ENCODE measurements around the gene CNIH3.

The CNIH3 gene

GRCh38 chr1:224749916-224750315 lies 133.8 kb downstream of the CNIH3 start:
- no peak for DNase-seq

GRCh38 chr1:224751624-224752311 lies 135.7 kb downstream of the CNIH3 start:
- DNase-seq: no peak

GRCh38 chr1:224753491-224753890 lies 137.4 kb downstream of the CNIH3 start:
- no peak for DNase-seq

GRCh38 chr1:224755586-224755985 lies 139.5 kb downstream of the CNIH3 start:
- no peak for DNase-seq

- no peak for DNase-seq
Measured at GRCh38 chr1:224757508-224757907, 141.4 kb downstream of the CNIH3 start.

GRCh38 chr1:224759135-224759534 lies 143.0 kb downstream of the CNIH3 start:
- no peak for DNase-seq

GRCh38 chr1:224759681-224760091 lies 143.6 kb downstream of the CNIH3 start:
- no peak for DNase-seq

GRCh38 chr1:224760163-224760562 lies 144.0 kb downstream of the CNIH3 start:
- no peak for DNase-seq

- no peak for DNase-seq
Measured at GRCh38 chr1:224761245-224761644, 145.1 kb downstream of the CNIH3 start.

- no peak for DNase-seq
Measured at GRCh38 chr1:224762046-224762445, 145.9 kb downstream of the CNIH3 start.

GRCh38 chr1:224762701-224763100 lies 146.6 kb downstream of the CNIH3 start:
- DNase-seq: no peak

GRCh38 chr1:224763126-224763775 lies 147.1 kb downstream of the CNIH3 start:
- DNase-seq: no peak

GRCh38 chr1:224766266-224766665 lies 150.1 kb downstream of the CNIH3 start:
- DNase-seq: no peak

- no peak for DNase-seq
Measured at GRCh38 chr1:224767031-224767430, 150.9 kb downstream of the CNIH3 start.

GRCh38 chr1:224767676-224768075 lies 151.6 kb downstream of the CNIH3 start:
- peak; percentile 33 for DNase-seq

- no peak for DNase-seq
Measured at GRCh38 chr1:224768971-224769370, 152.9 kb downstream of the CNIH3 start.

- DNase-seq: no peak
Measured at GRCh38 chr1:224769452-224770335, 153.6 kb downstream of the CNIH3 start.

GRCh38 chr1:224770336-224770693 lies 154.2 kb downstream of the CNIH3 start:
- no peak for DNase-seq

GRCh38 chr1:224773646-224774045 lies 157.5 kb downstream of the CNIH3 start:
- no peak for DNase-seq

GRCh38 chr1:224774378-224774777 lies 158.3 kb downstream of the CNIH3 start:
- no peak for DNase-seq

GRCh38 chr1:224777180-224777579 lies 161.1 kb downstream of the CNIH3 start:
- no peak for DNase-seq

- no peak for DNase-seq
Measured at GRCh38 chr1:224779536-224779935, 163.4 kb downstream of the CNIH3 start.

GRCh38 chr1:224780736-224781135 lies 164.6 kb downstream of the CNIH3 start:
- no peak for DNase-seq

- DNase-seq: no peak
Measured at GRCh38 chr1:224781800-224782199, 165.7 kb downstream of the CNIH3 start.

Data from NCI-H1436 (cell line).